Measurements from ENCODE around the gene PGAP6. TPM values are rescaled to one million over a fixed set of nuclear protein-coding genes. Genes with fewer than 3 reads are reported as not detected.

PGAP6 gene
- total RNA-seq, 1 experiment from 2014 or later, result 128 TPM

DNA sequence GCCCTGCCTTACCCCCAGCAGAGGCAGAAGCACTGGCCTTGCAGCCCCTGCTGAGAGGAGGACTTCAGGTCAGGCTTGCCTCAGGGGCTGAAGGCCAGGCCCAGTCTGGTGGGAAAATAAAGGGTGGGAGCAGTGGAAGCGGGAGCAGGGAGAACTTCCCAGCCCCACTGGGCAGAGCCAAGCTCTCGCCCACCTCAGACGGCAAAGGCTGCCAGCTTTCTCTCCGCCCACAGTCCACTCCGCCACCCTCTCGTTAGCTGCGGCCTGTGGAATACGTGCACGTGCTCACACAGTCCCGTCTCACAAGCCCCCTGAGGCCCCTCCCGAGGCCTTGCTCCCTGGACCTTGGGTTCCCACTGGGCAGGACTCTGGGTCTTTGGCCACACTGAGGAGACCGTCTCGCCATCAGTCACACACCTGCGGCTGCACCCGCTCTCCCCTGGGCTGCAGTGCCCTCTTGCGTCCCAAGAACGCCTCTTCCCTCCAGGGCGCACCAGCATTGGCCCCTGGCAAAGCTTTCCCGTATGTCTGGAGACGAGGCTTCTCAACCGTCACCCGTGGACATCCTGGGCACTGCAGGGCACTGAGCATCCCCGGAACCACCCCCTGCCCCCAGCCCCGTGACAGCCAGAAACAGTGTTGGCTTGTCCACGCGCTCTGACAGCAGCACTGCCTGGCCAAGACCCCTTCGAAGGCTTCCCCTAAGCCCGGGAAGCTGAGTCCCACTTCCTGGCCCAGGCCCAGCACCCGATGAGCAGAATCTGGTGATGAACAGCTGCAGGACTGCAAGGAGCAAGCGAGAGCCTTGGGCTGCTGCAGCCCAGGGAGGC is 19.7 kb downstream of the PGAP6 start:
- BruUV-seq (replicated peaks), result no TSS peak
- POLR2A ChIA-PET, result interaction anchor here (0.6 to 1.5 kb wide), 3 partner anchors 39 to 135 kb away, joined by 3 read pairs; partner anchors contain the start of gene FAM234A
- intact Hi-C loops (cut with micrococcal nuclease; ENCODE audit: unreplicated experiment) (no loop called here), in situ Hi-C loops (cut with HindIII; ENCODE audit: low pct_unique_long_range_greater_than_20kb, low sequenced_read_pairs) (no loop called here)
- no peaks in the 10 kb centered on the region for H3K36me3 ChIP-seq (ENCODE audit: control insufficient read depth, insufficient read depth, low read length)
- H3K9me3 ChIP-seq (ENCODE audit: control insufficient read depth, insufficient read depth, low read depth, low read length), result no peaks in the 10 kb centered on the region
- peak; percentile 90 for ATAC-seq
- CTCF ChIA-PET, result interaction anchor here (0.5 to 2.1 kb wide), 10 partner anchors 8 to 296 kb away, joined by 3 to 12 read pairs (median 6); partner anchors contain the start of gene AXIN1
- peaks cover 9% of the 10 kb centered on the region for H3K4me1 ChIP-seq (ENCODE audit: control insufficient read depth, insufficient read depth, low read length)
- DNase-seq (ENCODE audit: low read depth, low spot score), result peak; percentile 47
- no peak overlapping the region for H3K27ac ChIP-seq (ENCODE audit: low read length)
- TF ChIP-seq SIN3A (IDR thresholded peaks at IDR 0.05; ENCODE audit: borderline replicate concordance, insufficient read depth, low read depth, low read length) (no peak), CTCF (IDR thresholded peaks at IDR 0.05) (peak; percentile 95), TCF7L2 (IDR thresholded peaks at IDR 0.05; ENCODE audit: low read depth, low read length) (no peak), REST (IDR thresholded peaks at IDR 0.05; ENCODE audit: insufficient read depth in 1 of 2, low read depth in 2 of 2, low read length in 1 of 2) (0 out of 4 replicates have a peak, but pooled peaks of 1 of the 2 experiments have one; percentile 55), POLR2AphosphoS5 (IDR thresholded peaks at IDR 0.05; ENCODE audit: low read depth, low read length) (no peak)
- no peaks in the 10 kb centered on the region for H3K27me3 ChIP-seq (ENCODE audit: control insufficient read depth, insufficient read depth, low read length)
- peak overlapping the region in 1 of 2 experiments; percentile 23; a peak in 2 of 4 replicates for H3K4me3 ChIP-seq (ENCODE audit: low read depth in 2 of 2, low read length in 2 of 2)

- Histone ChIP-seq H3K4me1 (ENCODE audit: control insufficient read depth, insufficient read depth, low read length) (peaks cover 9% of the 10 kb centered on the region), H3K9me3 (ENCODE audit: control insufficient read depth, insufficient read depth, low read depth, low read length) (no peaks in the 10 kb centered on the region), H3K4me3 (ENCODE audit: low read depth in 2 of 2, low read length in 2 of 2) (no peak overlapping the region), H3K36me3 (ENCODE audit: control insufficient read depth, insufficient read depth, low read length) (no peaks in the 10 kb centered on the region), H3K27me3 (ENCODE audit: control insufficient read depth, insufficient read depth, low read length) (no peaks in the 10 kb centered on the region), H3K27ac (ENCODE audit: low read length) (no peak overlapping the region)
- no peak for ATAC-seq
- in situ Hi-C loops (cut with HindIII; ENCODE audit: low pct_unique_long_range_greater_than_20kb, low sequenced_read_pairs) (no loop called here), intact Hi-C loops (cut with micrococcal nuclease; ENCODE audit: unreplicated experiment) (no loop called here)
- ChIA-PET CTCF (interaction anchor here (0.5 to 1.6 kb wide), 3 partner anchors 150 to 296 kb away, joined by 3 to 12 read pairs (median 7); no protein-coding TSS in a partner anchor), POLR2A (interaction anchor here (1.5 kb wide), 1 partner anchor 127 kb away, joined by 3 read pairs; the partner anchor contains the start of gene FAM234A)
- TF ChIP-seq CTCF (IDR thresholded peaks at IDR 0.05) (no peak), SIN3A (IDR thresholded peaks at IDR 0.05; ENCODE audit: borderline replicate concordance, insufficient read depth, low read depth, low read length) (no peak), TCF7L2 (IDR thresholded peaks at IDR 0.05; ENCODE audit: low read depth, low read length) (no peak), POLR2AphosphoS5 (IDR thresholded peaks at IDR 0.05; ENCODE audit: low read depth, low read length) (no peak), REST (IDR thresholded peaks at IDR 0.05; ENCODE audit: insufficient read depth in 1 of 2, low read depth in 2 of 2, low read length in 1 of 2) (no peak)
- BruUV-seq (replicated peaks), result no TSS peak
- no peak for DNase-seq (ENCODE audit: low read depth, low spot score)
Observed at GRCh38 chr16:361341-361871, 20.4 kb downstream of the PGAP6 start.
